GM21737 (cell line): ENCODE measurements around the gene GINS2.

Experiments
- ATAC-seq: cut with Tn5 transposase; IDR thresholded peaks from one replicate; pipeline ENCODE4 v1.9.1; 2021; ENCODE audit warnings: mild to moderate bottlenecking, moderate library complexity; ENCODE audit not compliant: unreplicated experiment

Gene GINS2

DNA sequence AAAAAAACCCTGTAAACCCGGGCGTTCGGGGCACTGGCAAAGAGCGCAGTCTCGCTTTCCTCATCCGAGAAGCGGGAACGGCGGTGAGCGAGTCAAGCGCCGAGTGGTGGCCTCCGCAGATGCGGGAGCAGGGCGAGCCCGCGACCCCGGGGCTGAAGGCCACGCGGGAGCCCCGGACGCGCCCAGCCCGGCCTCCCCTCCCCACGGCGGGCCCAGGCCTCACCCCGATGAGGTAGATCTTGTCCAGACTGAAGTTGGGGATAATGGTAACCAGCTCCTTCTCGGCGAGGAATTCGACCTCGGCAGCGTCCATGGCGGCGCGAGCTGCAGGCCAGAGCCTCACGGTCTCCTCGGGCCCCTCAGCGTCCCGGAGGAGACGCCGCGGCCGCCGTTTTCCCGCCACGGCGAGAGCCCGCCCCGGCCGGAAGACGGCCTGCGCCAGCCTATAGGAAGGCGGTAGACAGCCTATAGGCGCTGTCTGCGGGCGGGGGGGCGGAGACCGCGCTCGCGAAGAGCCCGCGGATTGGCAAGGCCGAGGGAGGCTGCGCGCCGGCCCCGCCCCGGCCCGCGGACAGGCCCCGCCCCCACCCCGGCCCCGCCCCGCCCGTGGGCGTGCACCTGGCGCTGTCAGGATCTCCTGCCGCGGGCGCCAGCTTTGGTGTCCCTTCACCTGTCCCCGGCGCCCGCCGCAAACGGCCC is at the start of gene GINS2:
Gene GINS2 (minus strand): TSS at position 369 of the 699 bp plus-strand sequence. CDS start 56 bp downstream, at position 313.
- peak; percentile 91 for ATAC-seq

DNA sequence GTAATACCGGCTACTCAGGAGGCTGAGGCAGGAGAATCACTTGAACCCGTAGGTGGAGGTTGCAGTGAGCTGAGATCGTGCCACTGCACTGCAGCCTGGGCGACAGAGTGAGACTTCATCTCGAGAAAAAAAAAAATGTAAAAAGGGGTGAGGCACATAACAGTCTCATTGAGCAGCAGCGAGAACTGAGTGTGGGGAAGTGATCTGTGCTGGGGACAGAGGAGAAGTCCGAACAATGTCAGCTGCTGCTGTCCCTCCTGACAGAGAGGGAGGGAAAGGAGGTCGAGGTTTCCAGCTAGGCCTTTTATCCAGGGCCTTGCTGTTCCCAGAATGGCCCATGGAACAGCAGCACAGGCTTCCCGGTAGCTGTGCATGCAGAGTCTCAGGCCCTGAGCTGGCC is 48.2 kb upstream of the GINS2 start:
- no peak for ATAC-seq

DNA sequence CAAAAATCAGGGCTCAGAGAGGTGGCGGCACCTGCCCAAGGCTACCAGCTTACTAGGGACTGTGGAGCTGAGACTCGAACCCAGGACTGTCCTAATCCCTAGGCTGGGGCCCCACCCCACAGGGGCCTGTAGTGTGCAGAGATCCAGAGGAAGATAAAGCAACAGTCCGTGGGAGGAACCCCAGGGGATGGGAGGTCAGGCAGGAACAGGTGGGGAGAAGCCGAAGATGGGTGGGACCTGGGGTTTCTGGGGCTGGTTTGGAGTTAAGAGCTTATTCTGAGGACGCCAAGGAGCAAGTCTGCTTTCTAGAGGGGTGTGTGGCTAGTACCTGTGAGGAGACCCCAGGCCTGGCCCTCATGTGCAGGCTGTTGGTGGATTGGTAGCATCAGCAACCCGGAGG is 47.2 kb upstream of the GINS2 start:
- ATAC-seq, result no peak

DNA sequence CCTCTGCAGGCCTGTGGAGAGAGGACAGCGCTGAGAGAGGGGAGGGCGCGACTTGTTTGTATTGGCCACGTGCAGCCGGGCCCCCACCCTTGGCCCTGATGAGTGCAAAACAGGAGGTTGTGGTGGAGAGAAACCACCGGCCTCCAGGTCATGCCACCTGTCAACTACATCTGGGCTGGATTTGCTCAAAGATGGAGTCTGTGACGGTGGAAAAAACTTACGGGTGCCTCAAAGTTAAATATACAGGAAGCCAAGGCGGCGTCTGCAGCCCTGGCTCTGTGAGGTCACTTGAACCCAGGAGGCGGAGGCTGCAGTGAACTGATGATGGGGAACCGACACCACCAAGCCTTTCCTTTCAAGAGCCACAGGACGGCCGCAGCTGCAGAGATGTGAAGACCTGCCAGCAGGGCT is 46.5 kb upstream of the GINS2 start:
- ATAC-seq, result peak; percentile 67

GRCh38 chr16:85734311-85735017 is 45.7 kb upstream of the GINS2 start:
- ATAC-seq, result no peak

GRCh38 chr16:85733839-85734170 is 45.1 kb upstream of the GINS2 start:
- ATAC-seq, result no peak

GRCh38 chr16:85733155-85733838 is 44.5 kb upstream of the GINS2 start:
- ATAC-seq, result no peak

GRCh38 chr16:85731179-85731578 is 42.4 kb upstream of the GINS2 start:
- no peak for ATAC-seq

GRCh38 chr16:85730186-85730465 is 41.4 kb upstream of the GINS2 start:
- ATAC-seq, result no peak

GRCh38 chr16:85729452-85730185 is 40.9 kb upstream of the GINS2 start:
- ATAC-seq, result no peak

GRCh38 chr16:85728879-85729278 is 40.1 kb upstream of the GINS2 start:
- no peak for ATAC-seq

DNA sequence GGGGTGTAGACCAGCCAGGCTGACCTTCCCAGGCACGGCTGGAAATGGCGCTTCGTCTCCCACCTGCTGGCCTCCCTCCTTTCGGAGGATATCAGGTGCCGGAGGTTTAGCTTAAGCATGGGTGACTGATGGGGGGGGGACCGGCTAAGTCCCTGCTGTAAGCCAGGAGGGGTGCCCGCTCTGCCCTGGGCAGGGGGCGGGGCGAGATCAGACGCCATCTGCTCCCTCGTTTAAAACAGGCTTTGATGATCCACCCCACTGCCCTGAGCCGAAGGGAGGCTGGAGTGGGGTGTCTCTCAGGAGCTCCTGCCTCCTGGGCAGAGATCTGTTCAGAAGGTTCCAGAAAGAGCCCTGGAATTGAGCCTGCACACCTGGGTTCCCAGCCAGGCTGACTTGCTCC is 36.2 kb upstream of the GINS2 start:
- ATAC-seq, result no peak

DNA sequence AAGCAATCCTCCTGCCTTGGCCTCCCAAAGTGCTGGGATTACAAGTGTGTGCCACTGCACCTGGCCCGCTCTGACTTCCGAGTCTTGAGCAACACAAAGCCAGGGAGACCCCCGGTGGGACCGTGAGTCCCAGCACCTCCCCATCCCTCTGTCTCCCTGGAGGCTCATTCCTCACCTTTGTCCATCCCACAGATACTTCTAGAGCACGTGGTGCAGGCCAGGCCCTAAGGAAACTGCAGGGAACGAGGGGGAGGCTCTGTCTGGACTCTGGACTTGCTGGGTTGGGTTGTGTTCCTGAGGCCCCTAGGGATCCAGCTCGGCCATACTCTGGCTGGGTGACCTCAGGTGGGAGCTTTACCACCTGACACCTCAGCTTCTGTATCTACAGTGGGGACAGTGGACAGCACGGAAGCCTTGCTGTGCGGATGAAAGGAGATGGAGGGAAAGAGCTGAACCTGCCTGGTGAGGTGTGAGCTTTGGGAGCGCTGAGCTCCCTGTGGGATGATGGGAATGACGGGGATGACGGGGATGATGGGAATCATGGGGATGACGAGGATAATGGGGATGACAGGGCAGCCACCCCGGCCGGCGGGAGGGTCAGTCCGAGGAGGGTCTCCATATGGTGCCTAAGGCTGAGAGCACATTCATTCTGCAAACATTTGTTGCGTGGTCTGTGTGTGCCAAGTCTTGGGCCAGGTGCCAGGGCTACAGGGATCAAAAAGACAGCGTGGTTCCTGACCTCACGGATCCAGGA is 35.5 kb upstream of the GINS2 start:
- ATAC-seq, result no peak

DNA sequence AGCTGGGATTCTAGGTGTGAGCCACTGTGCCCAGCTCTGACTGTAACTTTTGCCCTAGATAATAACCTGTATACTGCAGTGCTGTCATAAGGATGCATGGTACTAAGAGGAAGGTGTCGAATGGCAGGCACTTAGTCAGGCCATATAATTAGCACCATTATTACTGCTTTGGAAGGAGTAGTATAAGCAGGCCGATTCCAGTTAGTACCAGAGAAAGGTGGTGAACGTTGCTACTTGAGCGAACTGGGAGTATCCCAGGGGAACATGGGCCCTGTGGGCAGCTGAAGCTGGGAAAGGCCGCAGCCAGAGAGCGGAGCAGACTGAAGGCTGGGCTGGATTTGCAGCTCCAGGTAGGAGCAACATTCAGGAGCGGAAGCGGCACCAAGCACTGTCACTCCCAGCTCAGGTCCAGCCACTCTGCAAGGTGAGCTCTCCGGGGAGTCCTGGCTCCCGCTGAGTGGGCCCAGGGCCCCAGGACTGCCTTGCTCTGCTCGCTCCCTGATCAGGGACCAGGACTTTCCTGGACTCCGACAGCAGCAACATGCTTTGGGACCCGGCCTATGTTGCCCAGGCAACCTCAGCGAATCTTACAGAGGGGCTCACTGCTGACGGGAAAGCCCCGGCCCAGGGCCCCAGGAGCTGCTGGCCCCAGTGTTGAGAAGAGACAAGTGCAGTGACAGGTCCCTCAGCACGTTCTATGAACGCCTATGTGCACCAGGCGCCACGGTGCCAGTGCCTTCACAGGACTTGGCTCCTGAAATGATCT is 33.6 kb upstream of the GINS2 start:
- ATAC-seq, result no peak

DNA sequence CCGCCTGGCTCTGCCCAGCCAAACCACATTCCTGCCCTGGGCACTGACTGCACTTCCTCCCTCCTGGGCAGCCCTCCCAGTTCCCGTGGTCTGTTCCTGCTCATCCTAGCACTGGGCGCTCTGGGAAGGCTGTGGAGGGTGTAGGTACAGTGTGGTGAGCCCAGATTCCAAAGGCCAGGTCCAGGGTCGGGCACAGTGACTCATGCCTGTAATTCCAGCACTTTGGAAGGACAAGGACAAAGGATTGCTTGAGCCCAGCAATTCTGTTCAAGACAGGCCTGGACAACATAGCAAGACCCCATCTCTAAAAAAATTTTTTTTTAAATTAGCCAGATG is 31.5 kb upstream of the GINS2 start:
- ATAC-seq, result no peak

DNA sequence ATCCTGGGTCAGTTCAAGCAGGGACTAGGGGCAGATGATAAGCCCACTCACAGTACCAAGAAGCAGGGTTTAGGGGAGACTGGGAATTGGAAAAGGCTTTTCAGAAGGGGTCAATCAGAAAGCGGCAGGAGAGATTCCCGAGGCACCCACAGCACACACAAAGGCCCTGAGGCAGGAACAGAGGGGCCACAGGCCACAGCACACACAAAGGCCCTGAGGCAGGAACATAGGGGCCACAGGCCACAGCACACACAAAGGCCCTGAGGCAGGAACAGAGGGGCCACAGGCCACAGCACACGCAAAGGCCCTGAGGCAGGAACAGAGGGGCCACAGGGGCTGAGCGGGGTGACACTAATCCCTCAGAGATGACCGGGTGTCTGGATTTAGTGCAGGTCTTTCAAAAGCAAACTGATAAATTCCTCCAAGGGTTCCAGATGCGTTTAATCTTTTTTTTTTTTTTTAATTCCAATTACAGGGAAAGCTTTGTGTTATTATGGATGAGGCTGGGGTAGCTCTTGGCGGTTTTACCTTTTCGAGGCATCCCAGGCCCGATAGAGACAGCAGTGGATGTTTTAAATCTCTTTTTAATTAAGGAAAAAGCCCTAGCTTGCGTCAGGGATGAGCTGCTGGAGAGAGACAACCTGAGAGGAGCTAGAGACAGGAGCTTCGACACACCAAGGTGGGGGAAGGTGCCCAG is 31.0 kb upstream of the GINS2 start:
- no peak for ATAC-seq

GRCh38 chr16:85718682-85719081 is 29.9 kb upstream of the GINS2 start:
- no peak for ATAC-seq

- ATAC-seq, result no peak
Measured at GRCh38 chr16:85718153-85718477, 29.4 kb upstream of the GINS2 start.

DNA sequence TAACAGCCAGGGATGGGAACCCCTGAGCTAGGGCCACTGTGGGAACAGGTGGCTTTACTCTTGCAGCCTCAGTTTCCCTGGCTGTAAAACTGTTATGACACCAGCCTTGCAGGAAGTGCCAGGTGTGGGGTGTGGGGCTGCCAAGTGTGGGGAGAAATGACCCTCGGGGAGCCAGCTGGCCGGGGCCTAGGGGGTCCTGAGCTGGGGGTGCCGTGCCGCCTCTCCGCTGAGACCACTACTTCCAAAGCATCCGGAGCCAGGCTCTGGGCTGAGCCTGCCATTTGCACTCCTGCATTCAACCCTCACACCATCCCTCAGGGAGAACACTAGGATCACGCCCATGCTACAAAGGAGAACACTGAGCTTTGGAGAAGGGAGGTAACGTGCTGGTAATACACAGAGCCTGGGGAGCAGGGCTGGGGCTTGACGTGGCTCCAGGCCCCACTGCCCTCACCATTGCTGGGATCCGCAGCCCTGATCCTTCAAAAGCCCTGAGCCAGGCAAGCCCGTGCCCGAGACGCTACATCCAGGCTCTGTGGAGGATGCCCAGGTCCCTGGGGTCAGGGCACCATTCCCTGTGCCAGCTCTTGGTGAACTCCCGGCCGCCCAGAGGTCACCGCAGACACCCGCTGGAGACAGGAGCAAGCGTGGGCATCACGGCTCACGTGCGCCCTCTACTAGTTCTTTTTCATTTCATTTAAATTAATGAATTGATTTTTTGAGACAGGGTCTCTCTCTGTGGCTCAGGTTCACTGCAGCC is 28.8 kb upstream of the GINS2 start:
- no peak for ATAC-seq
